GM21381 (cell line): ENCODE results near the gene PROSER3.

Experiments used
- ATAC-seq: cut with Tn5 transposase; IDR thresholded peaks from one replicate; pipeline ENCODE4 v1.9.1; 2021; ENCODE audit warnings: mild to moderate bottlenecking, moderate library complexity; ENCODE audit not compliant: unreplicated experiment

PROSER3 gene

GRCh38 chr19:35816846-35817245 is 58.9 kb downstream of the PROSER3 start:
- ATAC-seq = no peak

GRCh38 chr19:35818445-35818844 is 60.5 kb downstream of the PROSER3 start:
- ATAC-seq = no peak
